A673 (cell line): ENCODE measurements around the gene SLC19A1.

Experiments
- CTCF ChIP-seq: fragments of 300-800, 200-600 bp; sonication (generic); conservative IDR thresholded peaks from 2 replicates; pipeline ENCODE4 v1.5.1; 2017; ENCODE audit warnings: low read depth, mild to moderate bottlenecking, antibody characterized with exemption, low read length, moderate library complexity, mixed read lengths
- EZH2 ChIP-seq: fragments of 200-600 bp; sonication (generic); IDR thresholded peaks from 2 replicates; pipeline ENCODE4 v1.6.1; 2017; ENCODE audit warnings: borderline replicate concordance, low read depth, mild to moderate bottlenecking, mixed read lengths, antibody characterized with exemption, low read length; ENCODE audit not compliant: poor library complexity, severe bottlenecking

GRCh38 chr21:45464309-45464708 lies 77.9 kb downstream of the SLC19A1 start:
- TF ChIP-seq EZH2 (no peak), CTCF (no peak)
